A549 (cell line): ENCODE data around the gene SNAP25. TPM values are rescaled to one million over a fixed set of nuclear protein-coding genes. Genes with fewer than 3 reads are reported as not detected.

ENCODE experiments used
- ATAC-seq, 2 experiments: fragments of 200-7000 bp in 1 of 2; fragments of >200 bp in 1 of 2; cut with Nextera tagmentation in 1 of 2; cut with Tn5 transposase in 1 of 2; 3 replicates each; pipeline versions ENCODE4 v1.8.0 to v1.9.1; 2018 to 2020; ENCODE audit warnings: mild to moderate bottlenecking in 1 of 2, moderate library complexity in 1 of 2
- CTCF ChIA-PET: fragments of 300-600 bp; sonication (Branson Sonifier 250); formaldehyde crosslinking; extraction: SDS; loops from one replicate; lab custom pipeline; 2021; ENCODE audit warnings: antibody characterized with exemption, inconsistent platforms; lab: Yijun Ruan, JAX
- POLR2A ChIA-PET: fragments of 350-600 bp; formaldehyde crosslinking; extraction: SDS; loops from one replicate; lab custom pipeline; 2021; ENCODE audit warnings: antibody characterized with exemption, inconsistent platforms; lab: Yijun Ruan, JAX
- DNase-seq, 2 experiments: peaks; one replicate each; pipeline versions ENCODE4 v3.0.0 to v3.0.0-alpha.2; 2011 to 2016; ENCODE audit warnings: low read depth in 1 of 2, low spot score in 1 of 2
- FAIRE-seq: peaks from 2 replicates; lab custom pipeline; 2011; peaks lifted over from hg19 to GRCh38; lab: Jason Lieb, UNC
- H3K27ac ChIP-seq, 2 experiments: fragments of >200 bp; sonication (Bioruptor Twin); formaldehyde crosslinking; 3 replicates each; pipeline ENCODE4 v1.5.1; 2016 to 2017
- H3K4me1 ChIP-seq: fragments of >200 bp; sonication (Bioruptor Twin); formaldehyde crosslinking; 3 replicates; pipeline ENCODE4 v1.6.1; 2016
- H3K4me2 ChIP-seq: fragments of >200 bp; sonication (Bioruptor Twin); formaldehyde crosslinking; 3 replicates; pipeline ENCODE4 v1.6.1; 2016
- H3K4me3 ChIP-seq: fragments of >200 bp; sonication (Bioruptor Twin); formaldehyde crosslinking; 3 replicates; pipeline ENCODE4 v1.5.1; 2016
- H3K9me3 ChIP-seq: fragments of >200 bp; sonication (Bioruptor Twin); formaldehyde crosslinking; 3 replicates; pipeline ENCODE4 v1.6.1; 2016
- ATOH8 ChIP-seq: fragments of 250-450 bp; sonication (Bioruptor Pico); IDR thresholded peaks from 2 replicates; pipeline ENCODE4 v1.5.0; 2020; ENCODE audit warnings: low read depth, mild to moderate bottlenecking, moderate library complexity
- CBX8 ChIP-seq: fragments of 200-600 bp; sonication (generic); IDR thresholded peaks from 2 replicates; pipeline ENCODE4 v1.6.1; 2016
- CEBPB ChIP-seq, 2 experiments: fragments of >200 bp in 1 of 2; sonication (Bioruptor Twin) in 1 of 2; formaldehyde crosslinking in 1 of 2; IDR thresholded peaks; 2 replicates each; pipeline ENCODE4 v1.6.1; 2012 to 2016
- ESRRA ChIP-seq: fragments of 150-350 bp; IDR thresholded peaks from 2 replicates; pipeline ENCODE4 v1.6.1; 2014; ENCODE audit warnings: mild to moderate bottlenecking, low read length, borderline replicate concordance
- HEYL ChIP-seq: fragments of 250-450 bp; sonication (Bioruptor Pico); IDR thresholded peaks from 2 replicates; pipeline ENCODE4 v1.8.0; 2021; ENCODE audit warnings: mild to moderate bottlenecking, moderate library complexity
- HOXA7 ChIP-seq: fragments of 250-450 bp; sonication (Bioruptor Pico); IDR thresholded peaks from 2 replicates; pipeline ENCODE4 v1.5.0; 2020; ENCODE audit warnings: mild to moderate bottlenecking, moderate library complexity
- HOXB5 ChIP-seq: fragments of 250-450 bp; sonication (Bioruptor Pico); IDR thresholded peaks from 2 replicates; pipeline ENCODE4 v1.5.0; 2020; ENCODE audit warnings: mild to moderate bottlenecking, moderate library complexity
- JUN ChIP-seq, 2 experiments: fragments of >200 bp; sonication (Bioruptor Twin); formaldehyde crosslinking; IDR thresholded peaks; 2 replicates in 1 of 2; 3 replicates in 1 of 2; pipeline ENCODE4 v1.6.1; 2016 to 2017
- MAZ ChIP-seq: fragments of 150-350 bp; IDR thresholded peaks from 2 replicates; pipeline ENCODE4 v1.6.1; 2014; ENCODE audit warnings: antibody characterized with exemption, low read depth, low read length, borderline replicate concordance
- NFE2L2 ChIP-seq: fragments of 150-350 bp; conservative IDR thresholded peaks from 2 replicates; pipeline ENCODE4 v1.6.1; 2014; ENCODE audit warnings: low read length
- PBX3 ChIP-seq: IDR thresholded peaks from 2 replicates; pipeline ENCODE4 v1.6.1; 2012
- PHF8 ChIP-seq: fragments of 200-600 bp; sonication (generic); IDR thresholded peaks from 2 replicates; pipeline ENCODE4 v1.6.1; 2016; ENCODE audit warnings: low read depth, mild to moderate bottlenecking, antibody characterized with exemption, moderate library complexity, borderline replicate concordance
- RAD21 ChIP-seq, 2 experiments: fragments of >200 bp in 1 of 2; sonication (Bioruptor Twin) in 1 of 2; formaldehyde crosslinking in 1 of 2; IDR thresholded peaks in 1 of 2; conservative IDR thresholded peaks in 1 of 2; 2 replicates in 1 of 2; 3 replicates in 1 of 2; pipeline ENCODE4 v1.6.1; 2012 to 2018; ENCODE audit warnings: inconsistent platforms in 1 of 2
- REST ChIP-seq: fragments of 200-600 bp; sonication (generic); IDR thresholded peaks from 2 replicates; pipeline ENCODE4 v1.6.1; 2016; ENCODE audit warnings: antibody characterized with exemption, mild to moderate bottlenecking, moderate library complexity
- RNF2 ChIP-seq: fragments of 200-600 bp; sonication (generic); IDR thresholded peaks from 2 replicates; pipeline ENCODE4 v1.6.1; 2016; ENCODE audit warnings: low read depth, mild to moderate bottlenecking, antibody characterized with exemption, moderate library complexity, borderline replicate concordance
- TFCP2L1 ChIP-seq: fragments of 250-450 bp; sonication (Bioruptor Pico); IDR thresholded peaks from 2 replicates; pipeline ENCODE4 v1.5.0; 2021; ENCODE audit warnings: mild to moderate bottlenecking
- USF2 ChIP-seq: fragments of 450-650 bp; IDR thresholded peaks from 2 replicates; pipeline ENCODE4 v1.6.1; 2014; ENCODE audit warnings: antibody characterized with exemption
- ZFP36 ChIP-seq: fragments of 450-650 bp; IDR thresholded peaks from 2 replicates; pipeline ENCODE4 v1.6.1; 2014; ENCODE audit warnings: borderline replicate concordance; ENCODE audit not compliant: partially characterized antibody
- ZSCAN20 ChIP-seq: fragments of 250-450 bp; sonication (Bioruptor Pico); IDR thresholded peaks from 2 replicates; pipeline ENCODE4 v1.8.0; 2022; ENCODE audit warnings: mild to moderate bottlenecking, moderate library complexity
- WGBS: methylation state at CpG from one replicate; pipeline ENCODE4 v1.1.6; 2017; ENCODE audit errors: missing lambda C conversion rate; 5-methylcytosine and 5-hydroxymethylcytosine counted together
- polyA plus RNA-seq, 4 experiments: library from polyadenylated mRNA; depleted of rRNA in 3 of 4; stranded (reverse); fragments of >200 nt; fragmentation: RNase III in 1 of 4; extraction: RNeasy Plus Mini Kit Qiagen cat#74134 plus additional on column Dnase treatment in 1 of 4; gene quantifications; 2 replicates in 3 of 4; 3 replicates in 1 of 4; pipeline ENCODE4 v1.2.3, GENCODE V29; 2011 to 2017

The SNAP25 gene
- polyA plus RNA-seq, 2 of the 4 experiments (the other 2 are of a cell fraction), result 39.6 to 53.6 TPM

- TF ChIP-seq ZSCAN20 (CRISPR knock-in tag), result no peak
Observed at GRCh38 chr20:10309326-10309725, 90.7 kb downstream of the SNAP25 start (continued).

- H3K4me3 ChIP-seq, result no peak overlapping the region
- FAIRE-seq (no peak), ATAC-seq (no peak), DNase-seq (no peak)
- CTCF ChIA-PET, result interaction anchor here (1.2 to 3.3 kb wide), 5 partner anchors 14 to 334 kb away, joined by 3 to 11 read pairs (median 5); no protein-coding TSS in a partner anchor
- peak overlapping the region; percentile 20 to 83; a peak in 5 of 6 replicates for H3K27ac ChIP-seq
- H3K9me3 ChIP-seq, result peaks cover 14% of the 10 kb centered on the region
- 18% methylated on average over 1 of the region's 1 CpG for WGBS
- TF ChIP-seq CEBPB (IDR thresholded peaks at IDR 0.05), result no peak
- TF ChIP-seq ZFP36, result peak; percentile 23
- H3K4me1 ChIP-seq, result peaks cover 67% of the 10 kb centered on the region
- POLR2A ChIA-PET, result no interaction called here
- H3K4me2 ChIP-seq, result no peak overlapping the region
Observed at GRCh38 chr20:10312111-10312510, 93.5 kb downstream of the SNAP25 start.

GRCh38 chr20:10313215-10313614 is 94.6 kb downstream of the SNAP25 start:
- Histone ChIP-seq H3K9me3 (peaks cover 21% of the 10 kb centered on the region), H3K4me1 (peaks cover 56% of the 10 kb centered on the region), H3K4me2 (peak overlapping the region; percentile 43), H3K27ac (peak overlapping the region; percentile 50 to 83), H3K4me3 (no peak overlapping the region)
- ATAC-seq, result peak in 1 of 2 experiments; percentile 23; a peak in 3 of 6 replicates
- DNase-seq, result no peak
- TF ChIP-seq TFCP2L1 (CRISPR knock-in tag), result no peak
- no peak for TF ChIP-seq RAD21 (conservative IDR thresholded peaks at IDR 0.05 in 1 of 2, IDR thresholded peaks at IDR 0.05 in 1 of 2)
- no peak for TF ChIP-seq HOXB5 (CRISPR knock-in tag)
- no peak for TF ChIP-seq MAZ
- TF ChIP-seq RNF2, result no peak
- no peak for TF ChIP-seq PBX3
- TF ChIP-seq USF2, result no peak
- TF ChIP-seq ATOH8 (CRISPR knock-in tag), result no peak
- TF ChIP-seq HOXA7 (CRISPR knock-in tag), result no peak
- TF ChIP-seq PHF8, result no peak
- TF ChIP-seq HEYL (CRISPR knock-in tag), result no peak
- TF ChIP-seq CBX8, result no peak
- TF ChIP-seq ESRRA, result no peak
- TF ChIP-seq REST, result no peak
- no peak for TF ChIP-seq CEBPB (IDR thresholded peaks at IDR 0.05)
- TF ChIP-seq ZSCAN20 (CRISPR knock-in tag), result no peak
- TF ChIP-seq NFE2L2, result no peak
- TF ChIP-seq JUN (IDR thresholded peaks at IDR 0.05), result no peak
- POLR2A ChIA-PET, result interaction anchor here (1.5 kb wide), 1 partner anchor 57 kb away, joined by 3 read pairs; no protein-coding TSS in a partner anchor
- CTCF ChIA-PET, result interaction anchor here (0.8 to 1.4 kb wide), 2 partner anchors 23 to 44 kb away, joined by 3 read pairs; no protein-coding TSS in a partner anchor
- no peak for FAIRE-seq
